GM20000 (cell line): ENCODE results near the gene ERMN.
"Not testable (repeated sequence)": the region's sequence is repeated elsewhere in the genome, so short reads cannot be mapped to it uniquely, and the experiment has no call there.

ENCODE experiments used
- DNase-seq: peaks from one replicate; pipeline ENCODE4 v3.0.0; 2012; ENCODE audit warnings: low spot score
- TF ChIP-seq, protein P1 (sequence below): IDR thresholded peaks from 2 replicates; pipeline ENCODE4 v1.5.1; 2012; ENCODE audit warnings: mild to moderate bottlenecking, control low read depth; ENCODE audit errors: extremely low read depth, missing control alignments

ERMN gene

DNA sequence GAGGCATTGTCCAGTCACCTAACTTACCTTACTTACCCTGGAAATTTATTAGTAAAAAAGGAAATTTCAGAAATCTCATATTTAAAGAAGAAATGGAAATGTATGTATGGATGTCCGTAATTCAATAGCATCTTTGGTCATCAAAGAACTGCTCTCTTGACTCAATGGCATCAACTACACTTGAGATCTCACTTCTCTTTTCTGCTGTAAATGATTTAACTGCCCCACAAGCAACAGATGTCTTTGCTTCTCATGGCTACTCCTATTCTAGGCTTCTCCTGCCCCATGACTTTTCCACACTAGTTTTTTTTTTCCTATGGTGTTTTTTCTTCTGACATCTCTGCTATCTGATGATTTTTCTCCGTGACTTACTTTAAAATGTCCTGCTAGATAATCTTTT, 34.0 kb upstream of the ERMN start:
- DNase-seq, result no peak
- TF ChIP-seq, protein P1, sequence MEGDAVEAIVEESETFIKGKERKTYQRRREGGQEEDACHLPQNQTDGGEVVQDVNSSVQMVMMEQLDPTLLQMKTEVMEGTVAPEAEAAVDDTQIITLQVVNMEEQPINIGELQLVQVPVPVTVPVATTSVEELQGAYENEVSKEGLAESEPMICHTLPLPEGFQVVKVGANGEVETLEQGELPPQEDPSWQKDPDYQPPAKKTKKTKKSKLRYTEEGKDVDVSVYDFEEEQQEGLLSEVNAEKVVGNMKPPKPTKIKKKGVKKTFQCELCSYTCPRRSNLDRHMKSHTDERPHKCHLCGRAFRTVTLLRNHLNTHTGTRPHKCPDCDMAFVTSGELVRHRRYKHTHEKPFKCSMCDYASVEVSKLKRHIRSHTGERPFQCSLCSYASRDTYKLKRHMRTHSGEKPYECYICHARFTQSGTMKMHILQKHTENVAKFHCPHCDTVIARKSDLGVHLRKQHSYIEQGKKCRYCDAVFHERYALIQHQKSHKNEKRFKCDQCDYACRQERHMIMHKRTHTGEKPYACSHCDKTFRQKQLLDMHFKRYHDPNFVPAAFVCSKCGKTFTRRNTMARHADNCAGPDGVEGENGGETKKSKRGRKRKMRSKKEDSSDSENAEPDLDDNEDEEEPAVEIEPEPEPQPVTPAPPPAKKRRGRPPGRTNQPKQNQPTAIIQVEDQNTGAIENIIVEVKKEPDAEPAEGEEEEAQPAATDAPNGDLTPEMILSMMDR, result no peak

DNA sequence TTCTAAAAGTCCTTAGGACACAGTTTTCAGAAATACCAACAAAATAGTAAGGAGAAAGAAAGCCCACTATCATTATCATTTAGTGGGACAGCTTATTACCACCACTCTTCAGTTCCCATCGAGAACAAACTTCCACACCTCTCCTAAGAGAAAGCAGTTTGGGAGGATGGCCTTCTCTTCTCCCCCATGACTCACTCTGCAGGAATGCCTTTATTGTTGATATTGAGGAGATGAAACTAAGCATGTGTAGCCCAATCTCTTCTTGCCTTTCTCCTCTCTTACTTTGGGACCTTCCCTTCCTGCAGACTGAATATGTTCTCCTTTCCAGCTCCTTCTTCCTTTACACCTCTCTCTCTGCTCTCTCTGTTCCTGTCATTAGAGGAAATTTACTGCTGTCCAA, 30.0 kb upstream of the ERMN start:
- DNase-seq, result no peak
- TF ChIP-seq, protein P1, result no peak

DNA sequence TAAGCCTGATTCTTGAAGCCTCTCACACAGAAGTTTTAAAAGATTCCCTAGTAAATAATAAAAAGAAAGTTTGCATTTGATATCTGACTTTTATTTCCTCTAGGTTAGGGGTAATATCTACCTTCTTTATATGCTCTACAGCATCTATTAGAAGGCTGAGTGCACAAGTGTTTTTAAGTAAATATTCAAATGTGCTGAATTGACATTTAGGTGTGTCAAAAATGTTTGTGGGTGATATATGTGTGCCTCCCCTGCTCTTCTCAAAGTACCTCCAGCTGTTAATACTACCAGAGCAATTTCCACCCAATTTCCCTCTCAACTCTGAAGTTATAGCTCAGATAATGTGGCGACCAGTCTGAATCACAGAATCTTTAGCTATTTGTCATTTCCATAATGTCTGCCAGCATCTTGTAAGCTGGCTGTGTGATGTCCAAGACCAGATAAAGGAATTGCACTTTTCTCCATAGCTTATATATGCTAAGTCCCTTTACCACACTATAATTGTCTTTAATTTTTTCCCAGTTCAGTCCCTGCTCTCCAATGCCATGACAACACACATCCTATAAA, 24.4 kb upstream of the ERMN start:
- TF ChIP-seq, protein P1, result no peak
- DNase-seq, result no peak

DNA sequence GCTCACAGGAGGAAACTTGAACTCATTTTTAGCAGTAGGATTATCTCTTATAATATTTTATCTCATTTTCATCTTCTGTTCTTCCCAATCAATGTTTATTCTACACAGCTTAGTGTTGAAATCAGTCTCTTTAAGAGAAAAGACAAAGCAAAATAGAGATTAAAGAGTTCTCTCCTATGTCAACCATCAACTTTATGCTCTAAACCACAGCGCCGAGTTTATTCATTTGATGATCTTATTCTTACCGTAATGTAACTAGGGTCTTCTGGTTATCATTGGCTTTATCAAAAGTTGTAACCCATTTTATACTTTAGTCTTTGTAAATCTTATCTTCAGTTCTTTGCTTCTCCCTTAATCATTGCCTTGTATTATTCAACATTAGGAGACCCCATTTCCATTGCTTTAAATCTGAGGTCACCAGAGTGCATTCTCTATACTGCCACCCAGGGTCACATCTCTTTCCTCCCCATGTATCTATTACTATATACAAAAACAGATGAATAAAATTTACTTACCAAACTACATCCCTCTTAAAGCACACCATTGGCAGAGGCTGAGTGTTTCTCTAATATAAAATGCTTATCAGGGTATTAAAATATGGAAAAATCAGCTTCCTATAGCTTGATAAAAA, 22.8 kb upstream of the ERMN start:
- no peak for DNase-seq
- TF ChIP-seq, protein P1, result no peak

DNA sequence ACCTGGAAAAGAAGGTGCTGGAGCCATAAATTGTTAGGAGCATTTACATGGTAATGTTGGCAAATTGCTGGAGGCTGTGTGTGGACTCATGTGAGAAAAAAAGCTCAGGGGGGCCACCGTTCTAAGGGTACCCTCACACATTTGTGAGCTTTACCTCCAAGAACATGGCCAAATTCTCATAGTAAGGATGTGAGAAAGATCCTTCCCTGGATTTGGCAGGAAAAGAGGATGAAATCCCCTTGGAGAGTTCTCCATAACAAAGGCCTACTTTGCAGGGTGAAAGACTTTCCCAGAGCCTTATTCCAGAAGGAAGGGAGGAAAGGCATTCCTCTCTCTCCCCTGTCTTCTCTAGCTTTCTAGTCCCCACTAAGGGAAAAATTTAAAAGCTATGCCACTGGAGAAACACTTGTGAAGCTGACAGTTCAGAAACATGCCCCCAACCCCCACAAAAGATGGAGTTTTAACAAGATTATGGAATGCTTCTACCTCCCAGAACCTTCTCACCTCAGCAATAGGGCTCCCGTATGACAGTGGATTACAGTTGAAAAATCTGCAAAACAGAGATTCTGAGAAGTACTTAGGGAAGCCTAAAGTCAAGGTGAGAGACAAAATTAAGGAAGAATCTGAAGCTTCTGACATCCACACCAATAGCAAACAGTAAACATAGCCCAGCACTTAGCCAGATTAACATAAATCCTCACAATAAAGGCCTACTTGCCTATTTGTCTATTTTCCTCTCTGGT, 20.2 kb upstream of the ERMN start:
- TF ChIP-seq, protein P1, result no peak
- DNase-seq, result no peak

DNA sequence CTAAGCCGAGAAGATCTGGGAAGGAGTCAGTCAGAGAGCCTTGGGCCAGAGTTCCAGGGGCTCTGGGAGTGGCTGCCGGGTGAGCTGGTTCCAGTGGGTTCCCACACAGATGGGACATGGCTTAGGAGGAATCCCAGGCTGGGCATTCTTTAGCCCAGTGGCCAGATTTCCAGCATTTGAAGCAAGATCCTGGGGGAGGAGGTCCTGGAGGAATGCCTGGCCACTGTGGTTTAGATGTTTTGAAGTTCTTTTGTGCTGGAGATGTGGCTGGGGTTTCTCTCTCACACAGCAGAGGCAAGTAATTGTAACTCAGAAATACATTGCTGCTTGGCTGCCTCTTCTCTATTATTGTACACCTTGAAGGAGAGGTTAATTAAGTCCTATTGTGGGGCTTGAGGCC, 15.8 kb upstream of the ERMN start:
- DNase-seq, result not testable (repeated sequence)

DNA sequence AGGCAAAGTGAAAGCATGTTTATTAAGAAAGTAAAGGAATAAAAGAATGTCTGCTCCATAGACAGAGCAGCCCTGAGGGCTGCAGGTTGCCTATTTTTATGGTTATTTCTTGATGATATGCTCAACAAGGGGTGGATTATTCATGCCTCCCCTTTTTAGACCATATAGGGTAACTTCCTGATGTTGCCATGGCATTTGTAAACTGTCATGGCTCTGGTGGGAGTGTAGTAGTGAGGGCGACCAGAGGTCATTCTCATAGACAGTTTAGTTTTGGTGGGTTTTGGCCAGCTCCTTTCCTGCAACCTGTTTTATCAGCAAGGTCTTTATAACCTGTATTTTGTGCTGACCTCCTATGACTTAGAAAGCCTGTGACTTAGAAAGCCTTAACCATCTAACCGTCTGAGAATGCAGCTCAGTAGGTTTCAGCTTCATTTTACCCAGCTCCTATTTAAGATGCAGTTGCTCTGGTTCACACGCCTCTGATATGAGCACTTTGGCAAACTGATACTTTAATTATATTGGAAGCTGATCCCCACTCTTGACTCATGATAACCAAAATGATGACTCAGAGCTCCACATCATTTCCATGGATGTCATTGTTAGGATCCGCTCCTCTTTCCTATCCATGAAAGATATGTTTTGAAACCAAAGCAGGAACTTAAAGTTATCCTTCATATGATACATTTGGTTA, 14.5 kb upstream of the ERMN start:
- DNase-seq, result no peak

More for the DNA sequence above, 14.5 kb upstream of the ERMN start:
- TF ChIP-seq, protein P1, result no peak
